SK-N-MC (cell line): ENCODE data around the gene S100A11.
A peak's percentile ranks its signal among the peaks of the same experiment; 100 is the strongest.

Source experiments
- DNase-seq: peaks from one replicate; pipeline ENCODE4 v3.0.0-alpha.2; 2011; ENCODE audit warnings: low read depth, low spot score
- H3K27ac ChIP-seq: fragments of 200-600 bp; sonication (generic); 2 replicates; pipeline ENCODE4 v1.5.1; 2016; ENCODE audit warnings: mixed run types
- H3K36me3 ChIP-seq: fragments of 200-600 bp; sonication (generic); 2 replicates; pipeline ENCODE4 v1.6.1; 2017; ENCODE audit warnings: antibody characterized with exemption, low read length, mixed read lengths; ENCODE audit not compliant: insufficient read depth
- H3K4me3 ChIP-seq: fragments of 200-600 bp; sonication (generic); 2 replicates; pipeline ENCODE4 v1.5.1; 2016
- H3K9ac ChIP-seq: fragments of 200-600 bp; sonication (generic); 2 replicates; pipeline ENCODE4 v1.8.0; 2017; ENCODE audit warnings: mixed run types, mixed read lengths; ENCODE audit not compliant: insufficient read length
- H3K9me3 ChIP-seq: fragments of 200-600 bp; sonication (generic); 2 replicates; pipeline ENCODE4 v1.6.1; 2017; ENCODE audit warnings: low read depth, mild to moderate bottlenecking, antibody characterized with exemption, low read length, moderate library complexity, mixed read lengths
- EZH2 ChIP-seq: fragments of 200-600 bp; sonication (generic); IDR thresholded peaks from one replicate; pipeline ENCODE4 v1.6.1; 2017; ENCODE audit warnings: antibody characterized with exemption
- FOXP2 ChIP-seq: optimal IDR thresholded peaks from 2 replicates; pipeline ENCODE3; 2011; ENCODE audit warnings: mild to moderate bottlenecking, moderate library complexity; ENCODE audit not compliant: insufficient read depth; ENCODE audit errors: extremely low read length, control extremely low read depth
- POLR2AphosphoS5 ChIP-seq: IDR thresholded peaks from 2 replicates; pipeline ENCODE4 v1.6.1; 2012; ENCODE audit warnings: mild to moderate bottlenecking, low read depth, low read length, borderline replicate concordance

The S100A11 gene

GRCh38 chr1:152061952-152062351, 25.1 kb upstream of the S100A11 start:
- Histone ChIP-seq H3K4me3 (no peak overlapping the region), H3K36me3 (no peaks in the 10 kb centered on the region), H3K9me3 (no peaks in the 10 kb centered on the region), H3K27ac (no peak overlapping the region), H3K9ac (no peak overlapping the region)
- DNase-seq: no peak
- TF ChIP-seq EZH2 (no peak), POLR2AphosphoS5 (no peak), FOXP2 (no peak)

DNA sequence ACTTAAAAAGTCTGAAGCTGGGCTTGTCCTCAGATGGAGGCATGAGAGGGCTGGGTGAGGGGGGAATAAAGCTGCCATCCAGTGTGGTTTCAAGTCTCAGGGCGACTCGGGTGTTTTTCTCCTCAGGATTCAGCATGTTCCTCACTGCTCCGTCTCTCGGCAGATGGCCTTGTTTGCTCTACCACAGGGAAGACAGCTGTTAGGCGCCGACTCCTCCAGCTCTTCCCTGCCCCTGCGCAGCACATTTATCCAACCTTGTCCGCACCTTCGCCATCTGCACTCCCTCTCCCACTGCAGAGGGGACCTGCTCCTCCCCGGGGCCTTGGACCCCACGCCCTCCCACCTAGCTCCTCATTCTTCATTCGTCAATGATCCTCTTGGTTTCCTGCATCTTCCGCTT, 16.6 kb upstream of the S100A11 start:
- H3K36me3 ChIP-seq: no peaks in the 10 kb centered on the region
- no peak overlapping the region for H3K9ac ChIP-seq
- TF ChIP-seq EZH2 (no peak), POLR2AphosphoS5 (no peak), FOXP2 (no peak)
- H3K4me3 ChIP-seq: no peak overlapping the region
- no peak for DNase-seq
- no peaks in the 10 kb centered on the region for H3K9me3 ChIP-seq
- no peak overlapping the region for H3K27ac ChIP-seq

- Histone ChIP-seq H3K9ac (no peak overlapping the region), H3K36me3 (no peaks in the 10 kb centered on the region), H3K9me3 (no peaks in the 10 kb centered on the region), H3K27ac (no peak overlapping the region), H3K4me3 (no peak overlapping the region)
- no peak for DNase-seq
- TF ChIP-seq POLR2AphosphoS5 (no peak), EZH2 (no peak), FOXP2 (no peak)
These were observed 15.8 kb upstream of the S100A11 start for GRCh38 chr1:152052606-152053005.

DNA sequence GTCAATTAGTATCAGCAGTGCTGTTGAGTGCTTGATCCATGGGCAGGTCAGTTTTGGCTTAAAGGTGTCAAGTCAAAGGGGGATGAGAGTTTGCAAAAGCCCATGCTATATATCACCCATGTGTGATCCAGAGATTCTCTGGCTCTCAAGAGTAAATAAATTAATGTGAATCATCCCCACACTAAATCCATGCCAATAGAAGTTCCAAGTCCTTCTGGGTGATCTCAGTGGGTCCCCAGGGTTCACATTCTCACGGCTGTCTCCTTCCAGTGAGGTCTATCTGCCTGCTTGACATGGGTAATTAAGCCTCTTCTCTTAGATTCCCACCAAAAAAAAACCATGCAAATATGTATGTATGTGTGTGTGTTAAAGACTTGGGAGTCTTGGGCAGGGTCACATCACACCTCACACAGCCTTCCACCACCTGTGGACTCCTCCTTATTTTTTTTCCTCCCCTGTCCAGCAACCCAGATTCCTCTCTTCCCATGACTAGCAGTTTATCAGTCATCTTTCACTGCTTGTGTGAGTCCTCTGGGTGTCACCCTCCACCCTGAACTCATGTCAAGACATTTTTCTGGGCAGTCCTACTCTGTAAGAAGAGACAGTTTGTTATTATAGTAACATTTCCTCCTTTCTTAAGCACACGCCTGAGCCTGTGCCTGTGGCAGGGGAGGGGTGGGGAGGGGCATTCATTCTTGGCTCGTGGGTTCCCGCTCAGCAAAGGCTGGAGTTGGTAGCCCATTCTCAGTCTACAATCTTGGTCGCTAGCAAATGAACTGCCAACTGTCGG, 14.3 kb upstream of the S100A11 start:
- no peak for DNase-seq
- no peaks in the 10 kb centered on the region for H3K36me3 ChIP-seq
- TF ChIP-seq FOXP2 (no peak), POLR2AphosphoS5 (no peak)
- H3K27ac ChIP-seq: no peak overlapping the region
- H3K4me3 ChIP-seq: no peak overlapping the region
- H3K9ac ChIP-seq: no peak overlapping the region
- no peaks in the 10 kb centered on the region for H3K9me3 ChIP-seq

GRCh38 chr1:152049291-152050083, 12.7 kb upstream of the S100A11 start:
- no peak overlapping the region for H3K27ac ChIP-seq
- no peak overlapping the region for H3K9ac ChIP-seq
- TF ChIP-seq EZH2 (no peak), FOXP2 (no peak), POLR2AphosphoS5 (no peak)
- no peaks in the 10 kb centered on the region for H3K36me3 ChIP-seq
- H3K4me3 ChIP-seq: no peak overlapping the region
- DNase-seq: no peak
- no peaks in the 10 kb centered on the region for H3K9me3 ChIP-seq

DNA sequence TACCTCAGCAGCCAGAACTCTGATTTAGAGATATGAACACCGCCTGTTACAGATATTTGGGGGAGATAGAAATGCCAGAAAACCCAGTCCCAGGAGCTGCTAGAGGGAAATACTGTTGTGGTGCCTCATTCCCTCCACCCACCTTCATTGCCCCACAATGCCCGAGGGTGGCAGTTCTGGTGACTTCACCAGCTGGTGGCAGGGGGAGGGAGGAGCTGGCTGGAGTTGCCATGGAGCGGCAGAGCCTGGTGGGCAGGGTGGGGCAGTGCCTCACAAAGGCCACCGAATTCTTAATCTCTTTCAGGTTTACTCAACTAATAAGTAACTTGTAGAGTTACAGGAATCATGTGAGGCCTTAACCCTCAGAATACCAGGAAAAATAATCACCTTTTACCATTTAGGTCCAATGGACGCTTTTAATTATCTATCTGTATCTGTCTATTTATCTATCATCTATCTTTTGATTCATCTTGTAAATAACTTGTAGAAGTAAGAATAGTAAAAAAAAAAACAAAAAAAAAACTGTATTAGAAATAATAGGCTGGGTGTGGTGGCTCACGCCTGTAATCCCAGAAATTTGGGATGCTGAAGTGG, 11.7 kb upstream of the S100A11 start:
- peak overlapping the region; percentile 45 for H3K4me3 ChIP-seq
- no peak overlapping the region for H3K9ac ChIP-seq
- TF ChIP-seq FOXP2 (no peak), EZH2 (no peak), POLR2AphosphoS5 (no peak)
- H3K27ac ChIP-seq: no peak overlapping the region
- DNase-seq: no peak
- H3K9me3 ChIP-seq: no peaks in the 10 kb centered on the region
- H3K36me3 ChIP-seq: no peaks in the 10 kb centered on the region

- TF ChIP-seq EZH2 (no peak), POLR2AphosphoS5 (peak; percentile 63), FOXP2 (no peak)
- H3K27ac ChIP-seq: peak overlapping the region; percentile 27; the same call in 1 of the 2 replicates
- no peaks in the 10 kb centered on the region for H3K36me3 ChIP-seq
- peak overlapping the region; percentile 45 for H3K4me3 ChIP-seq
- H3K9me3 ChIP-seq: no peaks in the 10 kb centered on the region
- no peak for DNase-seq
- peak overlapping the region; percentile 40 for H3K9ac ChIP-seq
These were observed 11.1 kb upstream of the S100A11 start for GRCh38 chr1:152047730-152048415.

- no peak for DNase-seq
- Histone ChIP-seq H3K36me3 (no peaks in the 10 kb centered on the region), H3K9me3 (no peaks in the 10 kb centered on the region), H3K9ac (no peak overlapping the region), H3K27ac (0 out of 2 replicates have a peak overlapping the region, but pooled peaks have one; percentile 27), H3K4me3 (no peak overlapping the region)
- no peak for TF ChIP-seq EZH2
- TF ChIP-seq FOXP2: no peak
- TF ChIP-seq POLR2AphosphoS5: no peak
These were observed 10.6 kb upstream of the S100A11 start for GRCh38 chr1:152047413-152047729.
